ENCODE measurements around the gene EFCAB8. TPM values are rescaled to one million over a fixed set of nuclear protein-coding genes. Genes with fewer than 3 reads are reported as not detected.
"Not testable (repeated sequence)": the region's sequence is repeated elsewhere in the genome, so short reads cannot be mapped to it uniquely, and the experiment has no call there.

Gene EFCAB8
- total RNA-seq, 1 donor, result not detected

DNA sequence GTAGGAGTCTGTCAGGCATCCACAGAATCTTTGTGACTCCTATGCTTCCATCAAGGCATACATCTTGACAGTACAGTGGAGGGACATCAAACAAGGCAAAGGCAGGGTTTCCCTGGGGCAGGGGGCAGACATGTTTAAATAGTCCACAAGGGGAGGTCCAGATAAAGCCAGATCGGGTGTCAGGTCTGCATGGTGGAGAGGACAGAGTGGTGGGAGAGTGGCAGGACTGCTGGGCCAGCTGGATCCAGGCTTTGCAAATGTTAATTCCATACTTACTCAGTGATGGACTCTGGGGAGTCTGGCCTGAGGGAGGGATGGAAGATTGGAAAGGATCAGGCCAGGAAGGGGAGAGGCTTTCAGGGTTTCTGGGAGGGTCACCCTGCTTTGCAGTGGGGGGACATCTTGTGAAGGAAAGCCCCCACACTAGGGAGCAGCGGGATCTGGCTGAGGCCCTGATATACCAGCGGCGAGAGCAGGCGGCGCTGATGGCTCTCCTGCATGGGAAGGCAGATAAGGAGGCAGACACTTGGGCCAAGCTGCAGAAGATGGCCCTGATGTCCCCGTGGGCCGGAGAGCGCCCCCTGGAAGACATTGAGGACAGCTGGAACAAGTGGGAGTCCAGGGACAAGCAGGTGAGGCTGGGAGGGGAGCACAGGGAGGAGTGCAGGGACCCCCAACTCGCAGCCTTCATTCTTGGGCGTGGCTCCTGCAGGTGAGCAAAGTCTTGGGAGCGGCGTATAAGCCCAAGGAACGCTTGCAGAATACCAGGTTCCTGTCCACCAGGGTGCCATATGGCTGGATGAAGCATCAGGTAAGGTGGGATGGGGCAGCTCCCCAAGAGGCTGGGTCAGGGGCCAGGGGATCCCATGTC, 100.9 kb downstream of the EFCAB8 start:
- TF ChIP-seq, protein P1, sequence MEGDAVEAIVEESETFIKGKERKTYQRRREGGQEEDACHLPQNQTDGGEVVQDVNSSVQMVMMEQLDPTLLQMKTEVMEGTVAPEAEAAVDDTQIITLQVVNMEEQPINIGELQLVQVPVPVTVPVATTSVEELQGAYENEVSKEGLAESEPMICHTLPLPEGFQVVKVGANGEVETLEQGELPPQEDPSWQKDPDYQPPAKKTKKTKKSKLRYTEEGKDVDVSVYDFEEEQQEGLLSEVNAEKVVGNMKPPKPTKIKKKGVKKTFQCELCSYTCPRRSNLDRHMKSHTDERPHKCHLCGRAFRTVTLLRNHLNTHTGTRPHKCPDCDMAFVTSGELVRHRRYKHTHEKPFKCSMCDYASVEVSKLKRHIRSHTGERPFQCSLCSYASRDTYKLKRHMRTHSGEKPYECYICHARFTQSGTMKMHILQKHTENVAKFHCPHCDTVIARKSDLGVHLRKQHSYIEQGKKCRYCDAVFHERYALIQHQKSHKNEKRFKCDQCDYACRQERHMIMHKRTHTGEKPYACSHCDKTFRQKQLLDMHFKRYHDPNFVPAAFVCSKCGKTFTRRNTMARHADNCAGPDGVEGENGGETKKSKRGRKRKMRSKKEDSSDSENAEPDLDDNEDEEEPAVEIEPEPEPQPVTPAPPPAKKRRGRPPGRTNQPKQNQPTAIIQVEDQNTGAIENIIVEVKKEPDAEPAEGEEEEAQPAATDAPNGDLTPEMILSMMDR (IDR thresholded peaks at IDR 0.05; ENCODE audit: insufficient read depth, low read length), result no peak
- DNase-seq (ENCODE audit: low read depth), result no peak
- H3K4me3 ChIP-seq (ENCODE audit: low read depth, low read length), result no peak overlapping the region

DNA sequence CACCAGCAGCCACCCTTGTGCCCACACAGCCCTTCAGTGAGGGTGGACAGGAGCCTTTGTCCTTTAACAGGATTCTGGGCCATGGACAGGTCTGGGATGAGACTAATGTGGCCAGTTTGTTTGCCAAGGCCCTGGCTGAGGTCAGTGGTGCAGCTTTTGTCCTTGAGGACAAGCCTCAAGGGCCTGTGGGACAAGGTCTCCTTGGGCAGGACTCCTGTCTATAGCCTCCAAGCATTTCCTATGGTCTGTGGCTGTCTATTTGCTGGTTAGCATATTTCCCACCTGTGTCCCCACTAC, 101.4 kb downstream of the EFCAB8 start:
- TF ChIP-seq, protein P1 (IDR thresholded peaks at IDR 0.05; ENCODE audit: insufficient read depth, low read length), result no peak
- H3K4me3 ChIP-seq (ENCODE audit: low read depth, low read length), result no peak overlapping the region
- no peak for DNase-seq (ENCODE audit: low read depth)

- TF ChIP-seq, protein P1 (IDR thresholded peaks at IDR 0.05; ENCODE audit: insufficient read depth, low read length), result no peak
- no peak overlapping the region for H3K4me3 ChIP-seq (ENCODE audit: low read depth, low read length)
- no peak for DNase-seq (ENCODE audit: low read depth)
Measured at GRCh38 chr20:32960849-32961731, 102.4 kb downstream of the EFCAB8 start.

DNA sequence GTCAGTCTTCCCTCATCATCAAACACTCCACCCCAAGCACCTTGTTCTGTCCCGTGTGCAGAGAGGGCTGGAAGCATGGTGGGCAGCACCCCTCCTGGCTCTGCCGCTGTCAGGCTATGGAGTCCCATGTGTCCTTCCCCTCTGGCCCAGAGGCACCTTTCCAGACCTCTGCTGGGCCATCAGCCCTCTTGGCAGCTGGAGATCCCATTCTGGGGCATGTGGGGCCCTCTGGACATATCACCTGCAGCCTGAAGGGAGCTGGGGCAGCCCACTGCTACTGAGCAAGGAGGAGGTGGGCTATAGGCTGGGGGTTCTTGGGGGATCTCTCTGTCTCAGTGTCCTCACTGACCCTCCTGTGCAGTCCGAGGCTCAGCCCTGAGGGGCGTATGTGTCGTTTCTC, 103.3 kb downstream of the EFCAB8 start:
- no peak for DNase-seq (ENCODE audit: low read depth)
- TF ChIP-seq, protein P1 (IDR thresholded peaks at IDR 0.05; ENCODE audit: insufficient read depth, low read length), result no peak
- no peak overlapping the region for H3K4me3 ChIP-seq (ENCODE audit: low read depth, low read length)

DNA sequence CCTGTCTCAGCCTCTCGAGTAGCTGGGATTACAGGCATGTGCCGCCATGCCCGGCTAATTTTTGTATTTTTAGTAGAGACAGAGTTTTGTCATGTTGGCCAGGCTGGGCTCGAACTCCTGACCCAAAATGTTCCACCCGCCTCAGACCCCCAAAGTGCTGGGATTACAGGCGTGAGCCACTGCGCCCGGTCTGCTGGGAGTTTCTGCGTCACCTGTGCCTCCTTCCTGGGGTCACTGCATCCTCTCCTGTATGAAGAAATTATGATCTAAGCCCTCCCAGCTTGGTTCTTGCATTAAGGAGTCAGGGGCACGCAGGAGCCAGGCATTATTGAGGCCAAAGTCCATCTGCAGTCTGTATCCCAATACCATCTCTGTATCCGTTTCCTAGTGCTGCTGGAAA, 103.9 kb downstream of the EFCAB8 start:
- not testable (repeated sequence) for H3K4me3 ChIP-seq (ENCODE audit: low read depth, low read length); DNase-seq (ENCODE audit: low read depth)

DNA sequence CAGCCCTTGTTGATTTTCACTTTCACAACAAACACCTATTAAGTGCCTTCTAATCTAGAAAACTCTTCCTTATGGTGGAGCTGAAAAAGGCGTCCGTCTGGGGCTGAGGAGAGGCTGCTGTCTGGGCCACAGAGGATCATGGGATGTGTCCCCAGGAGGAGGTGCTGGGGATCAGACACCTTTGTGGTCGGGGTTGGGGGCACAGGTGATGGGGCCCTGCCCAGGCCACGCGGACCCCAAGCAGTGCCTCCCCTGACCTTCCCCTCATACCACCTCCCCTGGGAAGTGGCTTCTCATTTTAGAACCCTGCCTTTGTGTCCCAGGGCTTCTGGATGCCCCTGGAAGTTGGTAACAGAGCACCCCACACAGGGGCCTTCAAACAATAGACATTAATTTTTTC, 104.5 kb downstream of the EFCAB8 start:
- DNase-seq (ENCODE audit: low read depth), result no peak
- no peak overlapping the region for H3K4me3 ChIP-seq (ENCODE audit: low read depth, low read length)
- TF ChIP-seq, protein P1 (IDR thresholded peaks at IDR 0.05; ENCODE audit: insufficient read depth, low read length), result no peak

GRCh38 chr20:32964575-32964974, 105.9 kb downstream of the EFCAB8 start:
- DNase-seq (ENCODE audit: low read depth), result no peak
- TF ChIP-seq, protein P1 (IDR thresholded peaks at IDR 0.05; ENCODE audit: insufficient read depth, low read length), result no peak

More at GRCh38 chr20:32964575-32964974, 105.9 kb downstream of the EFCAB8 start:
- H3K4me3 ChIP-seq (ENCODE audit: low read depth, low read length), result no peak overlapping the region
